ENCODE measurements around the gene RPL18. TPM values are rescaled to one million over a fixed set of nuclear protein-coding genes. Genes with fewer than 3 reads are reported as not detected.

Gene RPL18
- total RNA-seq, 1 donor from 2014 or later, result 1,780 TPM

DNA sequence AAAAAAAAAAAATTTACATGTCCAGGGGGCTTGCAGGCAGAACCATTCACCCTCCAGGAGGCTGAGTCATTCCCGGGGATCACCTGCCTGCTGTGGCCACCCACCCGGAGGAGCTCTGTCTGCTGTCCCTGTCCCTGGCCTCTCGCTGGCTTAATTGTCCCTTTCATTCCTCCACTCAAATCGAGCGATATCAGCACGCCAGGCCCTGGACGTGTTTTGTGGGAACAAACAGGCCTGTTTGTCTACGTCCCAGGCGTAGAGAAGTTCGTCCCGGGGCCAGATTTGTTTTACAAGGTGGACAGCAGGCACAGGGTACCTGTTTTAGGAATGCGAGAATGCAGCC lies 45.8 kb downstream of the RPL18 start:
- DNase-seq (ENCODE audit: low spot score), result no peak
- Mint-ChIP-seq H3K4me3 (no peak overlapping the region), H3K9me3 (no peaks in the 10 kb centered on the region), H3K36me3 (ENCODE audit: low read depth) (no peaks in the 10 kb centered on the region), H3K27ac (no peak overlapping the region), H3K27me3 (ENCODE audit: insufficient read depth) (peaks cover 2% of the 10 kb centered on the region), H3K4me1 (ENCODE audit: low read depth) (no peaks in the 10 kb centered on the region)
- intact Hi-C loops (cut with micrococcal nuclease), result no loop called here

- no peak overlapping the region for H3K27ac Mint-ChIP-seq
- H3K4me1 Mint-ChIP-seq (ENCODE audit: low read depth), result no peaks in the 10 kb centered on the region
- H3K9me3 Mint-ChIP-seq, result no peaks in the 10 kb centered on the region
- peaks cover 3% of the 10 kb centered on the region for H3K27me3 Mint-ChIP-seq (ENCODE audit: insufficient read depth)
- DNase-seq (ENCODE audit: low spot score), result no peak
- no peak overlapping the region for H3K4me3 Mint-ChIP-seq
- intact Hi-C loops (cut with micrococcal nuclease), result no loop called here
- no peaks in the 10 kb centered on the region for H3K36me3 Mint-ChIP-seq (ENCODE audit: low read depth)
Measured at GRCh38 chr19:48571378-48572162, 47.4 kb downstream of the RPL18 start.

- no peak for DNase-seq (ENCODE audit: low spot score)
- no peak overlapping the region for H3K4me3 Mint-ChIP-seq
- peaks cover 3% of the 10 kb centered on the region for H3K27me3 Mint-ChIP-seq (ENCODE audit: insufficient read depth)
- no peaks in the 10 kb centered on the region for H3K36me3 Mint-ChIP-seq (ENCODE audit: low read depth)
- H3K27ac Mint-ChIP-seq, result no peak overlapping the region
- no peaks in the 10 kb centered on the region for H3K9me3 Mint-ChIP-seq
- H3K4me1 Mint-ChIP-seq (ENCODE audit: low read depth), result no peaks in the 10 kb centered on the region
- intact Hi-C loops (cut with micrococcal nuclease), result no loop called here
Measured at GRCh38 chr19:48569814-48570213, 49.2 kb downstream of the RPL18 start.

- intact Hi-C loops (cut with micrococcal nuclease), result no loop called here
- H3K27me3 Mint-ChIP-seq (ENCODE audit: insufficient read depth), result peaks cover 3% of the 10 kb centered on the region
- H3K27ac Mint-ChIP-seq, result no peak overlapping the region
- H3K9me3 Mint-ChIP-seq, result no peaks in the 10 kb centered on the region
- H3K4me3 Mint-ChIP-seq, result no peak overlapping the region
- no peaks in the 10 kb centered on the region for H3K36me3 Mint-ChIP-seq (ENCODE audit: low read depth)
- H3K4me1 Mint-ChIP-seq (ENCODE audit: low read depth), result no peaks in the 10 kb centered on the region
- no peak for DNase-seq (ENCODE audit: low spot score)
Measured at GRCh38 chr19:48568345-48568886, 50.6 kb downstream of the RPL18 start.

Other genes starting within 250 kb of the RPL18 start
- 70.9 and 74.2 TPM in 2 replicates for gene KDELR1, start 227.6 kb downstream of the RPL18 start, total RNA-seq
- 0.16 and 0.17 TPM in 2 replicates for gene GRIN2D, start 225.5 kb downstream of the RPL18 start, total RNA-seq
- 96.0 and 100 TPM in 2 replicates for gene GRWD1, start 173.2 kb downstream of the RPL18 start, total RNA-seq
- gene KCNJ14, start 163.6 kb downstream of the RPL18 start, total RNA-seq, result 2.2 and 2.4 TPM in 2 replicates
- 35.9 and 37.1 TPM in 2 replicates for gene CYTH2, start 149.8 kb downstream of the RPL18 start, total RNA-seq
- gene LMTK3, start 107.3 kb downstream of the RPL18 start, total RNA-seq, result 2.0 and 3.1 TPM in 2 replicates
- gene SULT2B1, start 67.0 kb downstream of the RPL18 start, total RNA-seq, result not detected in 2 replicates
- gene SPACA4, start 12.4 kb downstream of the RPL18 start, total RNA-seq, result not detected in 2 replicates
- gene FAM83E, start 4.1 kb downstream of the RPL18 start, total RNA-seq, result 7.3 TPM in 2 replicates
- gene SPHK2, start 328 bp upstream of the RPL18 start, total RNA-seq, result 40.8 and 44.1 TPM in 2 replicates
- gene DBP, start 18.2 kb upstream of the RPL18 start, total RNA-seq, result 8.5 and 9.1 TPM in 2 replicates
- 13.0 and 13.9 TPM in 2 replicates for gene CA11, start 27.0 kb upstream of the RPL18 start, total RNA-seq
- 0.44 and 0.54 TPM in 2 replicates for gene NTN5, start 53.8 kb upstream of the RPL18 start, total RNA-seq
- not detected in 2 replicates for gene FUT2, start 76.8 kb upstream of the RPL18 start, total RNA-seq
- 1.4 and 1.7 TPM in 2 replicates for gene MAMSTR, start 100.5 kb upstream of the RPL18 start, total RNA-seq
- 0.44 and 0.88 TPM in 2 replicates for gene RASIP1, start 121.4 kb upstream of the RPL18 start, total RNA-seq
- gene IZUMO1, start 127.7 kb upstream of the RPL18 start, total RNA-seq, result 0.37 TPM in 1 of 2 replicates, not detected in the other
- 0.54 and 0.57 TPM in 2 replicates for gene FUT1, start 133.5 kb upstream of the RPL18 start, total RNA-seq
- gene FGF21, start 136.3 kb upstream of the RPL18 start, total RNA-seq, result not detected in 2 replicates
- gene BCAT2, start 191.9 kb upstream of the RPL18 start, total RNA-seq, result 93.3 and 93.6 TPM in 2 replicates
- gene HSD17B14, start 217.3 kb upstream of the RPL18 start, total RNA-seq, result 0.57 and 0.64 TPM in 2 replicates
- 1.4 and 1.9 TPM in 2 replicates for gene PLEKHA4, start 249.4 kb upstream of the RPL18 start, total RNA-seq